NCI-H1417 (cell line): ENCODE data around the gene AQP10.
A peak's percentile ranks its signal among the peaks of the same experiment; 100 is the strongest.
"Not testable (repeated sequence)": the region's sequence is repeated elsewhere in the genome, so short reads cannot be mapped to it uniquely, and the experiment has no call there.

Experiments
- DNase-seq, 3 experiments: peaks; one replicate each; lab custom pipeline; 2025; lab: John Stamatoyannopoulos, UW

AQP10 gene

GRCh38 chr1:154344977-154345837 is 24.3 kb downstream of the AQP10 start:
- peak in 1 of 3 experiments; percentile 37 for DNase-seq

GRCh38 chr1:154346276-154346917 is 25.5 kb downstream of the AQP10 start:
- no peak for DNase-seq

GRCh38 chr1:154347961-154348360 is 27.1 kb downstream of the AQP10 start:
- no peak for DNase-seq

GRCh38 chr1:154348429-154349076 is 27.7 kb downstream of the AQP10 start:
- DNase-seq = no peak

GRCh38 chr1:154349121-154349520 is 28.2 kb downstream of the AQP10 start:
- no peak for DNase-seq

GRCh38 chr1:154350383-154350782 is 29.5 kb downstream of the AQP10 start:
- DNase-seq = no peak

GRCh38 chr1:154351363-154352068 is 30.6 kb downstream of the AQP10 start:
- peak in 1 of 3 experiments; percentile 25 for DNase-seq

- DNase-seq = no peak
These were observed 31.3 kb downstream of the AQP10 start for GRCh38 chr1:154352245-154352580.

- peak; percentile 40 to 60 (median 54) for DNase-seq
These were observed 31.9 kb downstream of the AQP10 start for GRCh38 chr1:154352581-154353459.

GRCh38 chr1:154353460-154353904 is 32.6 kb downstream of the AQP10 start:
- DNase-seq = peak in 1 of 3 experiments; percentile 19

- no peak for DNase-seq
These were observed 33.1 kb downstream of the AQP10 start for GRCh38 chr1:154353966-154354365.

- DNase-seq = no peak
These were observed 37.6 kb downstream of the AQP10 start for GRCh38 chr1:154358519-154358918.

GRCh38 chr1:154360288-154360687 is 39.4 kb downstream of the AQP10 start:
- no peak for DNase-seq

- not testable (repeated sequence) for DNase-seq
These were observed 40.0 kb downstream of the AQP10 start for GRCh38 chr1:154360881-154361280.

- no peak for DNase-seq
These were observed 40.5 kb downstream of the AQP10 start for GRCh38 chr1:154361357-154361756.

- no peak for DNase-seq
These were observed 50.5 kb downstream of the AQP10 start for GRCh38 chr1:154371436-154371835.

GRCh38 chr1:154373777-154374357 is 53.0 kb downstream of the AQP10 start:
- not testable (repeated sequence) for DNase-seq
